Ovary (tissue), 10 donors: ENCODE data around the gene HECTD1. TPM values are rescaled to one million over a fixed set of nuclear protein-coding genes. Genes with fewer than 3 reads are reported as not detected.
"Not testable (repeated sequence)": the region's sequence is repeated elsewhere in the genome, so short reads cannot be mapped to it uniquely, and the experiment has no call there.

Experiments
- DNase-seq, 5 donors: peaks; one replicate each; pipeline ENCODE4 v3.0.0-alpha.2; 2019 to 2020
- H3K27ac ChIP-seq, 2 donors: fragments of 200-600 bp; one replicate each; pipeline versions ENCODE4 v1.5.1 to v1.8.0; 2019 to 2022
- H3K27me3 ChIP-seq: fragments of 200-600 bp; one replicate; pipeline ENCODE4 v1.8.0; 2022
- H3K36me3 ChIP-seq: fragments of 200-600 bp; sonication (generic); one replicate; pipeline ENCODE4 v1.5.1; 2019
- H3K4me1 ChIP-seq: one replicate; pipeline ENCODE4 v1.8.1; 2013; ENCODE audit warnings: mild to moderate bottlenecking, moderate library complexity; ENCODE audit not compliant: insufficient read depth
- H3K4me3 ChIP-seq: fragments of 200-600 bp; sonication (generic); one replicate; pipeline ENCODE4 v1.5.1; 2017
- H3K9me3 ChIP-seq, 2 donors: fragments of 200-600 bp in 1 of 2; sonication (generic) in 1 of 2; one replicate each; pipeline versions ENCODE4 v1.5.1 to v1.8.1; 2013 to 2019; ENCODE audit warnings: mild to moderate bottlenecking in 1 of 2, moderate library complexity in 1 of 2
- CTCF ChIP-seq, 3 donors: fragments of 450-650 bp in 2 of 3; fragments of 200-600 bp in 1 of 3; IDR thresholded peaks; one replicate each; pipeline versions ENCODE4 v1.5.1 to v1.8.0; 2016 to 2022; ENCODE audit warnings: antibody characterized with exemption in 3 of 3, mild to moderate bottlenecking in 1 of 3
- EP300 ChIP-seq: sonication (generic); formaldehyde crosslinking; IDR thresholded peaks from one replicate; pipeline ENCODE4 v1.6.1; 2017; ENCODE audit warnings: antibody characterized with exemption
- POLR2A ChIP-seq: fragments of 450-650 bp; IDR thresholded peaks from one replicate; pipeline ENCODE4 v1.6.1; 2017; ENCODE audit warnings: antibody characterized with exemption, mild to moderate bottlenecking, moderate library complexity
- WGBS, 3 donors: extraction: QIAGEN DNeasy Blood & Tissue Kit in 1 of 3; methylation state at CpG; one replicate each; pipeline versions ENCODE4 v1.1.5 to v1.1.7; 2013 to 2017; 5-methylcytosine and 5-hydroxymethylcytosine counted together
- intact Hi-C, 4 donors: fragments of 100-400 bp; cut with DNase I; formaldehyde crosslinking; loops; one replicate each; pipeline versions ENCODE4 v1.11.0 to v1.15.1; 2022 to 2023
- long read RNA-seq, 3 donors: library from polyadenylated mRNA in 2 of 3; unstranded in 2 of 3; transcript quantifications; one replicate each; pipeline ENCODE4 v2.0.0 and lab custom pipeline, GENCODE V29; 2021 to 2026
- polyA plus RNA-seq, 2 donors: library from polyadenylated mRNA; stranded (reverse); fragments of 200-250 nt in 1 of 2; fragments of 350-450 nt in 1 of 2; fragmentation: Illumina TruSeq in 1 of 2; extraction: RNeasy Lipid Tissue Mini Kit (QIAGEN cat#74804) in 1 of 2; gene quantifications; one replicate each; pipeline ENCODE4 v1.2.3, GENCODE V29; 2013 to 2014
- total RNA-seq, 7 donors: library from RNA; depleted of rRNA in 2 of 7; stranded (reverse); fragments of >200 nt in 2 of 7; fragmentation: NEBNext Ultra II Directional in 3 of 7; extraction: Animal tissue kit (Norgen Biotek cat#: 25700) in 3 of 7; gene quantifications; one replicate each; pipeline versions ENCODE4 v1.1.0 to v1.2.4, GENCODE V29; 2016 to 2023
- donor health status: DM: no; HTN: no; CAD: no; lungs with moderate emphysema.
- donor health status: DM: no; HTN: no; CAD: no.
- donor health status: Bipolar disorder and iron deficiency.
- donor health status: DM: yes; HTN: yes; CAD: no.
- donor health status: DM: no; HTN: no; CAD: no.
- donor health status: DM: yes; HTN: yes; CAD: no.

The HECTD1 gene
- 100 to 1,000 TPM; 124 to 186 (median 151) TPM for total RNA-seq
- polyA plus RNA-seq = 10 to 100 TPM; 59.7 to 79.4 TPM
- long read RNA-seq, donor 1, partial matches to known transcripts = 347 of 371 reads
- long read RNA-seq, donor 1, other reads (novel, unspliced or antisense) = 23 of 371 reads
- long read RNA-seq, donor 2, full-length matches to known transcripts = 7 of 20 reads
- long read RNA-seq, donor 2, partial matches to known transcripts = 13 of 20 reads
- long read RNA-seq, donor 2, other reads (novel, unspliced or antisense) = 0 of 20 reads
- long read RNA-seq, donor 3, full-length matches to known transcripts = 9 of 51 reads
- long read RNA-seq, donor 3, partial matches to known transcripts = 19 of 51 reads
- long read RNA-seq, donor 3, other reads (novel, unspliced or antisense) = 23 of 51 reads

DNA sequence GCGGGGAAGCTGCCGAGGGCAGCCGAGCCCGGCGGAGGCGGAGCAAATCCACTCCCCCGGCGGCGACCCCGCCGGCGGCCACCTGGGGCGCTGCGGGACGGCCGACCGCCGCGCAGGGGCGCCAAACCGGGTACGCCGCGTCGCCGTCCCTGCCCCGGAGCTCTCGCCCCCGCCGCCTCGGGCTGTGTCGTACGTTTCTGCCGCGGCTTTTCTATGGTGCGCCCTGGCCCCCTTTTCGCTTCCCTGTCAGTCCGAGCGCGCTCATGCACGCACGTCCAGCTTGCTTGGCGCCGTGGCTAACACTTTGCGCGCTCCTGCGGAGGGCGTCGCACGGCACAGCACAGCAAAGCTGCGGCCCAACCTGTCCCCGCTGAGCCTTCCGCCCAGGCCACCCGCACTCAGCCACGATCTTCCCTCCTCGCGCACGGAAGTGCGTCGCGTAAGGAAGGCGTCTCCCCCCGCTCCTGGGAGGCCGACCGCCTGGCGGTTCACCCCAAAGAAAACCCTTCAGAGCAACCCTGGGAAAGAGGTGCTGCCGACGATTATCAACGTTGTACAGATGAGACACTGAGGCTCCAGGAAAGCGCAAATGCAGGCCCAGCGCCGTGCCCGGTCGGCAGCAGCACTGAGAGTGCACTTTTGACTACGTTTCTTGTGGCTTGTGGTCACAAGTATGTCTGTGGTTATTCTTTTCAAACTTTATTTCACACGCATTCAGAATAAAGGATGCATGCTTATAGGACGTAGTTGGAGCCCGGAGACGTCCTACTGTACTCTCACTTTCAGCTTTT, at the start of gene HECTD1:
Gene HECTD1 (minus strand): TSS at position 39 of the 791 bp plus-strand sequence. CDS start 1,857 bp downstream, outside the sequence.
- peaks cover 3% of the 10 kb centered on the region for H3K4me1 ChIP-seq
- TF ChIP-seq CTCF (IDR thresholded peaks at IDR 0.05) = peak; percentile 74 to 92 (median 89)
- TF ChIP-seq POLR2A = peak; percentile 24
- TF ChIP-seq EP300 = no peak
- H3K36me3 ChIP-seq = no peaks in the 10 kb centered on the region
- H3K9me3 ChIP-seq = no peaks in the 10 kb centered on the region
- no peaks in the 10 kb centered on the region for H3K27me3 ChIP-seq
- WGBS, 3 donors = 0 to 1% (median 0%) methylated on average over 51 to 79 of the region's 79 CpGs
- peak within 1 kb of the TSS; percentile 98 to 99 for H3K27ac ChIP-seq
- peak in 4 of 5 donors; percentile 73 to 95 (median 84) for DNase-seq
- intact Hi-C loops = loop anchor here in 2 of 4 donors (10.0 kb wide), 2 partner anchors 137 to 147 kb away; no protein-coding TSS in a partner anchor
- H3K4me3 ChIP-seq = peak within 1 kb of the TSS; percentile 83

- Histone ChIP-seq H3K27me3 (no peaks in the 10 kb centered on the region), H3K4me1 (no peaks in the 10 kb centered on the region), H3K36me3 (no peaks in the 10 kb centered on the region), H3K4me3 (no peak overlapping the region), H3K27ac (no peak overlapping the region), H3K9me3 (no peaks in the 10 kb centered on the region)
- 87 to 95% (median 94%) methylated on average over 1 of the region's 1 CpG for WGBS, 3 donors
- intact Hi-C loops = no loop called here
- DNase-seq = no peak
- no peak for TF ChIP-seq EP300
- no peak for TF ChIP-seq CTCF (IDR thresholded peaks at IDR 0.05)
Observed at GRCh38 chr14:31257244-31257553, 49.6 kb upstream of the HECTD1 start.

- no peak for TF ChIP-seq POLR2A
- no peak for TF ChIP-seq EP300
- TF ChIP-seq CTCF (IDR thresholded peaks at IDR 0.05) = no peak
- intact Hi-C loops = no loop called here
- WGBS, 3 donors = 91 to 94% (median 94%) methylated on average over 5 of the region's 5 CpGs
- H3K9me3 ChIP-seq = no peaks in the 10 kb centered on the region
- no peaks in the 10 kb centered on the region for H3K36me3 ChIP-seq
- DNase-seq = no peak
- H3K27me3 ChIP-seq = no peaks in the 10 kb centered on the region
- H3K4me1 ChIP-seq = no peaks in the 10 kb centered on the region
- H3K4me3 ChIP-seq = no peak overlapping the region
- no peak overlapping the region for H3K27ac ChIP-seq
Observed at GRCh38 chr14:31256534-31257243, 49.1 kb upstream of the HECTD1 start.

- 93 to 97% (median 94%) methylated on average over 4 of the region's 4 CpGs for WGBS, 3 donors
- intact Hi-C loops, H3K27me3 ChIP-seq, DNase-seq, H3K4me1 ChIP-seq, H3K36me3 ChIP-seq, H3K27ac ChIP-seq, H3K9me3 ChIP-seq, H3K4me3 ChIP-seq: not testable (repeated sequence)
Observed at GRCh38 chr14:31255918-31256317, 48.3 kb upstream of the HECTD1 start.
